ENCODE data around the gene RAB3GAP1. TPM values are rescaled to one million over a fixed set of nuclear protein-coding genes. Genes with fewer than 3 reads are reported as not detected.

RAB3GAP1 gene
- total RNA-seq, 1 experiment from 2014 or later, result 84.6 TPM

GRCh38 chr2:135150725-135151124, 98.6 kb downstream of the RAB3GAP1 start:
- Histone ChIP-seq H2AFZ (ENCODE audit: low read length) (no peak overlapping the region), H3K9me3 (ENCODE audit: low read length) (no peaks in the 10 kb centered on the region), H3K9ac (ENCODE audit: low read length) (no peak overlapping the region), H3K9me2 (replicated peaks; ENCODE audit: insufficient read depth, low read length) (no peaks in the 10 kb centered on the region), H3K4me2 (ENCODE audit: low read depth, low read length, poor library complexity, severe bottlenecking) (no peak overlapping the region), H3K4me3 (ENCODE audit: low read length) (no peak overlapping the region), H3K79me2 (ENCODE audit: low read length) (peaks cover 33% of the 10 kb centered on the region), H3K27me3 (ENCODE audit: low read length) (no peaks in the 10 kb centered on the region), H3K27ac (ENCODE audit: low read length) (no peak overlapping the region), H4K20me1 (ENCODE audit: insufficient read depth, low read depth, low read length) (no peaks in the 10 kb centered on the region), H3K36me3 (ENCODE audit: insufficient read depth, low read length) (peaks cover 52% of the 10 kb centered on the region), H3K4me1 (ENCODE audit: low read length) (no peaks in the 10 kb centered on the region)
- no peak for DNase-seq

GRCh38 chr2:135151615-135152014, 99.5 kb downstream of the RAB3GAP1 start:
- Histone ChIP-seq H3K9ac (ENCODE audit: low read length) (no peak overlapping the region), H4K20me1 (ENCODE audit: insufficient read depth, low read depth, low read length) (no peaks in the 10 kb centered on the region), H3K9me2 (replicated peaks; ENCODE audit: insufficient read depth, low read length) (no peaks in the 10 kb centered on the region), H3K27ac (ENCODE audit: low read length) (no peak overlapping the region), H3K4me1 (ENCODE audit: low read length) (no peaks in the 10 kb centered on the region), H3K27me3 (ENCODE audit: low read length) (no peaks in the 10 kb centered on the region), H3K9me3 (ENCODE audit: low read length) (no peaks in the 10 kb centered on the region), H3K4me3 (ENCODE audit: low read length) (no peak overlapping the region), H3K36me3 (ENCODE audit: insufficient read depth, low read length) (peaks cover 56% of the 10 kb centered on the region), H3K4me2 (ENCODE audit: low read depth, low read length, poor library complexity, severe bottlenecking) (no peak overlapping the region), H3K79me2 (ENCODE audit: low read length) (peaks cover 24% of the 10 kb centered on the region), H2AFZ (ENCODE audit: low read length) (no peak overlapping the region)
- no peak for DNase-seq

GRCh38 chr2:135152361-135152760, 100.3 kb downstream of the RAB3GAP1 start:
- no peaks in the 10 kb centered on the region for H3K4me1 ChIP-seq (ENCODE audit: low read length)
- no peaks in the 10 kb centered on the region for H3K9me2 ChIP-seq (replicated peaks; ENCODE audit: insufficient read depth, low read length)
- no peak overlapping the region for H3K27ac ChIP-seq (ENCODE audit: low read length)
- no peak overlapping the region for H3K4me2 ChIP-seq (ENCODE audit: low read depth, low read length, poor library complexity, severe bottlenecking)
- peaks cover 60% of the 10 kb centered on the region for H3K36me3 ChIP-seq (ENCODE audit: insufficient read depth, low read length)
- H3K27me3 ChIP-seq (ENCODE audit: low read length), result no peaks in the 10 kb centered on the region
- H3K4me3 ChIP-seq (ENCODE audit: low read length), result no peak overlapping the region
- no peaks in the 10 kb centered on the region for H3K9me3 ChIP-seq (ENCODE audit: low read length)
- no peak for DNase-seq
- peaks cover 22% of the 10 kb centered on the region for H3K79me2 ChIP-seq (ENCODE audit: low read length)
- no peak overlapping the region for H3K9ac ChIP-seq (ENCODE audit: low read length)
- H2AFZ ChIP-seq (ENCODE audit: low read length), result no peak overlapping the region
- H4K20me1 ChIP-seq (ENCODE audit: insufficient read depth, low read depth, low read length), result no peaks in the 10 kb centered on the region

- peaks cover 69% of the 10 kb centered on the region for H3K36me3 ChIP-seq (ENCODE audit: insufficient read depth, low read length)
- H2AFZ ChIP-seq (ENCODE audit: low read length), result no peak overlapping the region
- H3K79me2 ChIP-seq (ENCODE audit: low read length), result peaks cover 19% of the 10 kb centered on the region
- no peak overlapping the region for H3K27ac ChIP-seq (ENCODE audit: low read length)
- H3K9me3 ChIP-seq (ENCODE audit: low read length), result no peaks in the 10 kb centered on the region
- H3K27me3 ChIP-seq (ENCODE audit: low read length), result no peaks in the 10 kb centered on the region
- no peaks in the 10 kb centered on the region for H4K20me1 ChIP-seq (ENCODE audit: insufficient read depth, low read depth, low read length)
- no peaks in the 10 kb centered on the region for H3K4me1 ChIP-seq (ENCODE audit: low read length)
- no peak overlapping the region for H3K4me2 ChIP-seq (ENCODE audit: low read depth, low read length, poor library complexity, severe bottlenecking)
- H3K4me3 ChIP-seq (ENCODE audit: low read length), result no peak overlapping the region
- no peaks in the 10 kb centered on the region for H3K9me2 ChIP-seq (replicated peaks; ENCODE audit: insufficient read depth, low read length)
- DNase-seq, result no peak
- H3K9ac ChIP-seq (ENCODE audit: low read length), result no peak overlapping the region
Measured at GRCh38 chr2:135154962-135155361, 102.9 kb downstream of the RAB3GAP1 start.

GRCh38 chr2:135157856-135158255, 105.8 kb downstream of the RAB3GAP1 start:
- peaks cover 20% of the 10 kb centered on the region; the same call in 1 of the 2 replicates for H3K79me2 ChIP-seq (ENCODE audit: low read length)
- H4K20me1 ChIP-seq (ENCODE audit: insufficient read depth, low read depth, low read length), result no peaks in the 10 kb centered on the region
- H3K36me3 ChIP-seq (ENCODE audit: insufficient read depth, low read length), result peaks cover 51% of the 10 kb centered on the region
- no peak overlapping the region for H3K27ac ChIP-seq (ENCODE audit: low read length)
- H3K9me2 ChIP-seq (replicated peaks; ENCODE audit: insufficient read depth, low read length), result no peaks in the 10 kb centered on the region
- no peak overlapping the region for H2AFZ ChIP-seq (ENCODE audit: low read length)
- no peaks in the 10 kb centered on the region for H3K27me3 ChIP-seq (ENCODE audit: low read length)
- H3K9me3 ChIP-seq (ENCODE audit: low read length), result no peaks in the 10 kb centered on the region
- H3K4me3 ChIP-seq (ENCODE audit: low read length), result no peak overlapping the region
- H3K4me2 ChIP-seq (ENCODE audit: low read depth, low read length, poor library complexity, severe bottlenecking), result no peak overlapping the region
- H3K4me1 ChIP-seq (ENCODE audit: low read length), result no peaks in the 10 kb centered on the region
- H3K9ac ChIP-seq (ENCODE audit: low read length), result no peak overlapping the region
- DNase-seq, result no peak

- Histone ChIP-seq H3K36me3 (ENCODE audit: insufficient read depth, low read length) (peaks cover 48% of the 10 kb centered on the region), H3K79me2 (ENCODE audit: low read length) (peaks cover 20% of the 10 kb centered on the region; the same call in 1 of the 2 replicates), H2AFZ (ENCODE audit: low read length) (no peak overlapping the region), H3K4me1 (ENCODE audit: low read length) (no peaks in the 10 kb centered on the region), H3K9me2 (replicated peaks; ENCODE audit: insufficient read depth, low read length) (no peaks in the 10 kb centered on the region), H3K9ac (ENCODE audit: low read length) (no peak overlapping the region), H4K20me1 (ENCODE audit: insufficient read depth, low read depth, low read length) (no peaks in the 10 kb centered on the region), H3K4me2 (ENCODE audit: low read depth, low read length, poor library complexity, severe bottlenecking) (no peak overlapping the region), H3K27ac (ENCODE audit: low read length) (no peak overlapping the region), H3K9me3 (ENCODE audit: low read length) (no peaks in the 10 kb centered on the region), H3K4me3 (ENCODE audit: low read length) (no peak overlapping the region), H3K27me3 (ENCODE audit: low read length) (no peaks in the 10 kb centered on the region)
- DNase-seq, result no peak
Measured at GRCh38 chr2:135159191-135159590, 107.1 kb downstream of the RAB3GAP1 start.

GRCh38 chr2:135162377-135162776, 110.3 kb downstream of the RAB3GAP1 start:
- Histone ChIP-seq H2AFZ (ENCODE audit: low read length) (no peak overlapping the region), H3K4me3 (ENCODE audit: low read length) (no peak overlapping the region), H3K36me3 (ENCODE audit: insufficient read depth, low read length) (peaks cover 45% of the 10 kb centered on the region; the same call in 1 of the 2 replicates), H3K4me1 (ENCODE audit: low read length) (no peaks in the 10 kb centered on the region), H3K9me3 (ENCODE audit: low read length) (no peaks in the 10 kb centered on the region), H3K9me2 (replicated peaks; ENCODE audit: insufficient read depth, low read length) (no peaks in the 10 kb centered on the region), H3K27ac (ENCODE audit: low read length) (no peak overlapping the region), H3K9ac (ENCODE audit: low read length) (no peak overlapping the region), H3K4me2 (ENCODE audit: low read depth, low read length, poor library complexity, severe bottlenecking) (no peak overlapping the region), H3K79me2 (ENCODE audit: low read length) (peaks cover 13% of the 10 kb centered on the region; the same call in 1 of the 2 replicates), H3K27me3 (ENCODE audit: low read length) (no peaks in the 10 kb centered on the region), H4K20me1 (ENCODE audit: insufficient read depth, low read depth, low read length) (no peaks in the 10 kb centered on the region)
- DNase-seq, result no peak

GRCh38 chr2:135162786-135163185, 110.7 kb downstream of the RAB3GAP1 start:
- no peak overlapping the region for H3K4me2 ChIP-seq (ENCODE audit: low read depth, low read length, poor library complexity, severe bottlenecking)
- peaks cover 48% of the 10 kb centered on the region; the same call in 1 of the 2 replicates for H3K36me3 ChIP-seq (ENCODE audit: insufficient read depth, low read length)
- H2AFZ ChIP-seq (ENCODE audit: low read length), result no peak overlapping the region
- no peak overlapping the region for H3K4me3 ChIP-seq (ENCODE audit: low read length)
- no peaks in the 10 kb centered on the region for H4K20me1 ChIP-seq (ENCODE audit: insufficient read depth, low read depth, low read length)
- no peak for DNase-seq
- H3K9ac ChIP-seq (ENCODE audit: low read length), result no peak overlapping the region
- no peaks in the 10 kb centered on the region for H3K27me3 ChIP-seq (ENCODE audit: low read length)
- H3K9me2 ChIP-seq (replicated peaks; ENCODE audit: insufficient read depth, low read length), result no peaks in the 10 kb centered on the region
- H3K79me2 ChIP-seq (ENCODE audit: low read length), result peaks cover 13% of the 10 kb centered on the region; the same call in 1 of the 2 replicates
- H3K4me1 ChIP-seq (ENCODE audit: low read length), result no peaks in the 10 kb centered on the region
- H3K9me3 ChIP-seq (ENCODE audit: low read length), result no peaks in the 10 kb centered on the region
- H3K27ac ChIP-seq (ENCODE audit: low read length), result no peak overlapping the region

GRCh38 chr2:135163306-135163705, 111.2 kb downstream of the RAB3GAP1 start:
- Histone ChIP-seq H3K9ac (ENCODE audit: low read length) (no peak overlapping the region), H3K9me2 (replicated peaks; ENCODE audit: insufficient read depth, low read length) (no peaks in the 10 kb centered on the region), H3K27ac (ENCODE audit: low read length) (no peak overlapping the region), H3K9me3 (ENCODE audit: low read length) (no peaks in the 10 kb centered on the region), H3K36me3 (ENCODE audit: insufficient read depth, low read length) (peaks cover 48% of the 10 kb centered on the region; the same call in 1 of the 2 replicates), H3K4me1 (ENCODE audit: low read length) (no peaks in the 10 kb centered on the region), H3K4me3 (ENCODE audit: low read length) (no peak overlapping the region), H2AFZ (ENCODE audit: low read length) (no peak overlapping the region), H4K20me1 (ENCODE audit: insufficient read depth, low read depth, low read length) (no peaks in the 10 kb centered on the region), H3K27me3 (ENCODE audit: low read length) (no peaks in the 10 kb centered on the region), H3K4me2 (ENCODE audit: low read depth, low read length, poor library complexity, severe bottlenecking) (no peak overlapping the region), H3K79me2 (ENCODE audit: low read length) (peaks cover 13% of the 10 kb centered on the region; the same call in 1 of the 2 replicates)
- no peak for DNase-seq
